22Rv1 (cell line): Measurements from ENCODE around the gene RHAG.
"Not testable (repeated sequence)": the region's sequence is repeated elsewhere in the genome, so short reads cannot be mapped to it uniquely, and the experiment has no call there.

Experiments
- CTCF ChIP-seq: fragments of 450-650 bp; IDR thresholded peaks from 2 replicates; pipeline ENCODE4 v1.5.1; 2017; ENCODE audit warnings: mild to moderate bottlenecking
- ZFX ChIP-seq: fragments of 450-650 bp; IDR thresholded peaks from 2 replicates; pipeline ENCODE4 v1.6.1; 2017; ENCODE audit warnings: antibody characterized with exemption, borderline replicate concordance

GRCh38 chr6:49587262-49587661, 49.4 kb downstream of the RHAG start:
- TF ChIP-seq CTCF, ZFX: not testable (repeated sequence)
